GM19043 (cell line): ENCODE measurements around the gene DOCK8.
A peak's percentile ranks its signal among the peaks of the same experiment; 100 is the strongest.

ENCODE experiments used
- ATAC-seq: cut with Tn5 transposase; IDR thresholded peaks from one replicate; pipeline ENCODE4 v1.9.1; 2021; ENCODE audit warnings: low read depth; ENCODE audit not compliant: unreplicated experiment

The DOCK8 gene

DNA sequence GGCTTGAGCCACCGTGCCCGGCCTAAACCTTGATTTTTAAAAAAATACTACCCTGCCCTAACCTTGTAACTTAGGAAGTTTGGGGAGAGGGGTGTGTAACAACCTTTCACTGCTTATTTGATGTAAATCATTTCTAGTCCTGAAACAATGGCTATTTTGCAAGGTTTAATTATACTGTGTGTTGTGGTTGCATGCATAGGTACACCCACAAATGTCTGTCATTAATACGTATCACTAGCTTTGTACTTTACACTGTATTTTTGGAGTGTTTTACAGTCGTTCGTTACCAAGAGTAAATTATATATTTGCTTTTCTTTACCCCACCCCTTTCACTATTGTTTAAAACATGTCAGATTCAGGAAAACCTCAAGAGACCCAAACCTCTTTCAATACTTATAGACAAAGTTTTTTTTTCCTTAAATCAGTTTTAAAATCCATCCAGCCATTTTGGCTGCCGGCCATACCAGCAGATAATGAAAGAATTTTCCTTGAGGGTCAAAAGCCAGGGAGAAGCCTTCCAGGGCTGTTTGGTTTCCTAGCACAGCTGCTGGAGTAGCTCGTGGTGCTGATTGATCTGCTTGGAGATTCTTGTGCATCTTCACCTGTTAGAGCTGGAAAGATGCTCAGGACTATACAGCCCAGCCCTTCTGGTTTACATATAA lies 50.7 kb downstream of the DOCK8 start:
- ATAC-seq, result no peak

DNA sequence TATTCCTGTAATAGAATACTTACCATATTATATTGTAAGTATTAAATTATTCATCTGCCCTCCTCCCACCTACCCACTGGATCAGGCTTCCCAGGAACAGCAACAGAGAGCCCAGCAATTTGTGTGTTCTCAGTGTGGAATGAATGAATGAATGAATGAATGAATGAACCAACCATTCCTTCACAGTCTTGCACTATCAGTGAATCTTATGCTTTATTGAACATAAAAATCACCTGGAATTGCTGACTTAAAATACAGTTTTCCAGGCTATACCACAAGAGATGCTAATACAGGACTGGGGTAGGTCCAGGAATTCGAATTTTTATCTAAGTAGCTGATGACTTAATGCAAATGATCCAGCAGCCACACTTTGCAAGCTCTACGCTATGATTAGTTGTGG lies 51.6 kb downstream of the DOCK8 start:
- no peak for ATAC-seq

DNA sequence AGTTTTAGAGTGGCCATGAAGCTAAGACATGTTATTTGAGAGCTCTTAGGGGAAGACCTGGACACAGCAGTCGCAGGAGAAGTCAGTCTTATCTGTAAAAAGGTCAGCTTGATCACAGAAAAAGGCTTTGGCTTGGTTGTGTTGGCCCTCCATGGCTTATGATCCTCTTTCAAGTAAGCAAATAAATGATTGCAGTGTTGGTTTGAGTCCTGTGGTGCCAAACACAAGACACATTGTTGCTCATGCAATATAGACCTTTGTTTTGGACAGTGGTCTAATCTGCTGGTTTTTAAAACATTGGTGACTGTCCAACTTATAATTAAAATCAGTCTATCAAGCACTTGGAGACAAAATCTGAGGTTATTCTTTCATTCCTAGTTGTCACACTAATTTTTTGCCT lies 54.0 kb downstream of the DOCK8 start:
- ATAC-seq, result no peak

DNA sequence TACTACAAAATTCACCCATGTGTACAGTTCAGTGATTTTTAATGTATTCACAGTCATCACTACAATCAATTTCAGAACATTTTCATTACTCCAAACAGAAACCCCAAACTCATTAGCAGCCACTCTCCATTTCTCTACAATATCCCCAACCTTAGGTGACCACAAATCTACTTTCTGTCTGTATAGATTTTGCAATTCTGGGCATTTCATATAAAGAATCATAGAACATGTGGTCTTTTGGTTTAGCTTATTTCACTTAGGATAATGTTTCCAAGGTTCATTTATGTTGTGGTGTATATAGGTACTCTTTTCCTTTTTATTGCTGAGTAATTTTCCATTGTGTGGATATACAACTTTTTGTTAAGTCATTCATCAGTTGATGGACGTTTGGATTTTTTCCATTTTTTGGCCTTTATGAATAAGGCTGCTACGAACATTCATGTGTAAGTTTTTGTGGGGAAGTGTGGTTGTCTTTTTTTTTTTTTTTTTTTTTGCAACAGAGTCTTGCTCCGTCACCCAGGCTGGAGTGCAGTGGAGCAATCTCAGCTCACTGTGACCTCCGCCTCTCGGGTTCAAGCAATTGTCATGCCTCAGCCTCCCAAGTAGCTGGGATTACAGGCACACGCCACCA lies 54.5 kb downstream of the DOCK8 start:
- no peak for ATAC-seq

DNA sequence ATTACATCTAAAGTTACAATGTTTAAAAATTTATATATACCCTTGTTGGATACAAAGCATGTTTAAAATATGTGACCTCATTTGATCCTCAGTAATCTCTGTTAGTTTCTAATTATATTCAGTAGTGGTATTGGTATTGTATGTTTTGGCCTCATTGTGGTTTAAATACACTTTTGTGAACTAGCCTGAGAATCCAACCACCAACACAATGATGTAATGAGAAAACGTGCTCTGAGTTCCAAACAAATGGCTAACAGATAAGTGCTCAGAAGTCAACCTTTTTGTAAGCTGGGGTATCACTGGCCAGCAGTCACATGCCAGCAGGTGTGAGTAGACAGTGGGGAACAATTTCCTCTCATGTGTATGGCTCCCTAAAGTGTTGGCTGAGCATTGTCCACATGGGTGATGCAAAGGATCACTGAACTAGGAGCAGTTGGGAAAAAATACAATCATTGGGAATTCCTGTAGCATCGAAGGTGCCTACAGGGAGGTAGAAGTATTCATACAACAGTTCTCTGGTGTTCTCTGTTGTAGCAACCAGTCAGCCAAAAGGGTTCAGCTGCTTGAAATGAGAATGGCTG lies 56.1 kb downstream of the DOCK8 start:
- no peak for ATAC-seq

DNA sequence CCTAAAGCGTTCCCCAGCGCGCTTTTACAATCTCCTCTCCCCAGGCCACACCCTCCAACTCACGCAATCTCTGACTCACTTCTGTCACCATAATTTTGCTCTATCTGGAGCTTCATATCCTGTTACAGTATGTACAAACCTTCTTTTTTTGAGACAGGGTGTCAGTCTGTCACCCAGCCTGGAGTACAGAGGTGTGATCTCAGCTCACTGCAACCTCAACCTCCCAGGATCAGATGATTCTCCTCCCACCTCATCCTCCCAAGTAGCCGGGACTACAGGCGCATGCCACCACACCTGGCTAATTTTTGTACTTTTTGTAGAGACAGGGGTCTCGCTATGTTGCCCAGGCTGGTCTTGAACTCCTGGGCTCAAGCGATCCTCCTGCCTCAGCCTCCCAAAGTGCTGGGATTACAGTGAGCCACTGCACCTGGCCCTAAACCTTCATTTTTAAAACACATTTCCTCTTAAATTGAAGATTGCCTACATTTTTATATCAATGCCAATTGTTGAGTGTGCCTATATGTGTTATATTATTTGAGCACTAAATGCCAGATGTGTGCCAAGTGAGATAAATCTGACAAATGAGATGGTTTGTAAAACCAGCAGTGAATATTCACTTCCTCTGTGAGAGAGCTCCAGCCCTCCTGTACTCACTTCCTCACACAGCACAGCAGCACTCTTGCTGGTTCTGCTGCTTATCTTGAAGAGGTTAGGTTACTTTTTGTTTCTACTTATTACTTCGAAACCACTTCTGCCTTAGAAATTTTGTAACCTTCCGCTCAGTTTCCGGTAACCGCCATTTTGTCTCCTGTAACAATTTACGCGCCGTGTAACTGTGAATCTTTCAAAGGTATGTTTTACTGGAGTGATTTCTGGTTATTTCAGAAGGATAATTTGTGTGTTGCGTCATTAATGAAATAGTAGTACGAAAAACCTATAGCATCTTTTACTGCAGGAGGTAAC lies 57.9 kb downstream of the DOCK8 start:
- peak; percentile 97 for ATAC-seq

DNA sequence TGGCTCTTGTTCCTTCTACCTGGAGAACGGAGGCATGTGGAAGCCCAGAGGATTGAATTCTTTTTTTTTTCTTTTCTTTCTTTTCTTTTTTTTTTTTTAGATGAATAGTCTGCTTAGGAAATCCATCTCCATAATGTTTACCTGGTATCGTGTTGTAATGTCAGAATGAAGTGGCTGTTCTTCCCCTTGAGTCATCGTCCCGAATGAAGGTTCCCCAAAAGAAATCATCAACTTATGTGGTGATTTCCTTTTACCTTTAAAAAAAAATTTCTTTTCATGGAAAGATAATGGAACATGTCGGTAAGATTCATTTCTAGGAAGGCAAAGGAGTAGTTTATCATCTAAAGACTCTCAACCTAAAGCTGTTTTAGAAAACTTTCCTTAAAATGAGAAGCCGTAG lies 59.7 kb downstream of the DOCK8 start:
- ATAC-seq, result no peak

DNA sequence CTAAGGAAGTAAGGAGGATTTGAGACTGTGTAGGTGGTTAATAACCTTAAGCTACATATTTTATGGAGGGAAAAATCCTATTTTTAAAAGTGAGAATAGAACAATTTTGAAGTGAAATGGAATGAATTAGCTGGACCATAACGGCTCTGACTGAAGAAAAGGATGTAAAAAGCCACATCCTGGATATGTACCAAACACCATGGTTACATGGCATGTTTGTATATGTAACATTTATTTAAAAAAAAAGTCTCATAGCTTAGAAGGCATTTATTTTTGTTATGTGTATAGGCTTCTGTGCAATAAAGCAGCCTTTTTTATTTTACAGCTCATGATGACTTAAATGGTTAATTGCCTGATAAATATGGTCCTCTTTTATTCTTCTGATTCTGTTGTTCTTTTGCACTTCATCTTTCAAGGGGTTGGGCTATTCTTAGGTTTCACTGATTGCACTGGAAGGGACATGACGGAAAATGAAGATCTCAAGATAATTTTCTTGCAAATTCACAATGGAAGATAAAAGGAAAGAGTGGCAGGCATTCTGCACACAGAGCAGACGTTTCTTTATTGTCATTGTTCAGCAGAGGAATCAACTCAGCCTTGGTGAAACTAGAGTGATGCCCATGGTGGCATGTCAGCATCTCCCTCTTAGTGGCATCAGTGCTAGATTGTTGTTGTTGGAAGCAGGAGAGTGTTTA lies 63.1 kb downstream of the DOCK8 start:
- ATAC-seq, result no peak

DNA sequence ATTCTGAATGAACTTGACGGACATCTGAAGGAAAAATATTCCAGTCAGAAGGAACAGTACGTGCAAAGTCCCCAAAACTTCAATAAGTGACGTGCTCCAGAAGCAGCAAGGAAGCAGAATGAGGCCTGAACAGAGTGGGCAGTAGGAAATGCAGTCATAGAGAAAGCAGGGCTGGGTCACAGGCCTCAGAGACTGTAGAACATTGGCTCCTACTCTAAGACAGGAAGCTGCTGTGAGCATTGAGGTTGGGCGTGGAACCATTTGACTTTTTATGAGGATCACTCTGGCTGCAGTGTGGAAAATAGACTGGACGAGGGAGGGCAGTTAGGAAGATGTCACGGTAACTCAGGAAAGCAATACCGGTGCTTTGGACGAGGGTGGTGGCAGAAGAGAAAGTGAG lies 64.0 kb downstream of the DOCK8 start:
- no peak for ATAC-seq

DNA sequence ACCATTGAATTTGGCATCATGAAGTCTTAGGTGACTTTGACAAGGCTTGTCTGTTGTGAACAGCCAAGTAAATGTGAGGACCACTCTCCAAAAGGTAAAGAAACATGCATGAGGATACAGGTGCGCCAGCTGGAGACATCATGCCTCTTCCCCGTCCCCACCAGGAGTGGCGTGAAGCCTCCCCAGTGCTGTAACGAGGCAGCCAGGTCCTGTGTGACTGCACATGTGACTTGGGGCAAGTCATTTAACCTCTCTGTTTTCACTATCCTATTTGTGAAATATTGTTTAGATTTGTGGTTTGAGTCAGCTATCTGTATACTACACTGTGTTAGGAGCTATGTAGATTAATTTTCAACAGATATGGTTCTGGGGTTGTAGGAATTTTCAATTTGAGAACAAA lies 65.0 kb downstream of the DOCK8 start:
- ATAC-seq, result no peak

DNA sequence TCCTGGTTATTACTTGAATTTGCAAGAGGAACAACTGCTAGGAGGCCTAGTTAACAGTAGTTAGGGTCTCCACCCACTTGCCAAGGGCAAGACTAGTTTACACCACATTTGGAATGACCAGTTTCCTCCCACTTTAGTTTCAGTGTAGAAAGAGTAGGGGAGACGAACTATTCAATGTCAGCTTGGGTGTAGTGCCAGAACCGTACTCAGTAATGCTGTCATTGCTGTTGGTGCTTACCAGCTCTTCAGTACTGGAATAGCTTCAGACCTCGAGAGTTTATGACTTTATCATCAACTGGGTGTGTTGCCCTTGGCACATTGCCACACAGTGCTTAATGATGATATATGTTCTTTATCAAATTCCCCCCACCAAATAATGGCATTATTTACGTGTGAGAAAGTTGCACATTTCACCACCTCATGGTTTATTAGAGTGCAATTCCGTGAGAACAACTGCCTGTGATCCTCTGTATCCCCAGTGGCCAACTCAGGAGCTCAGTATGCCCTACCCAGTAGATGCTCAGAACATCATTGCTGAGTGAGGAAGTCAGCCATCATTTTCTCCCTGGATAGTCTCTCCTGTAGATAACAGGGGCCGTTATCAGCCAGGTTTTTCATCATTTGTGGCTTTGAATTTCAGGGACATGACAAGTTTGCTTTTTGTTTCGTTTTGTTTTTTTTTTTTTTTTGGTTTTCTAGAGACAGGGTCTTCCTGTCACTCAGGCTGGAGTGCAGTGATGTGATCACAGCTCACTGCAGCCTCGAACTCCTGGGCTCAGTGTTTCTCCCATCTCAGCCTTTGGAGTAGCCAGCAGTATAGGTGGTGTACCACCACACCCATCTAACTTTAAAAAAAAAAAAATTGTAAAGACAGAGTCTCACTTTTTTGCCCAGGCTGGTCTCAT lies 67.3 kb downstream of the DOCK8 start:
- ATAC-seq, result no peak

DNA sequence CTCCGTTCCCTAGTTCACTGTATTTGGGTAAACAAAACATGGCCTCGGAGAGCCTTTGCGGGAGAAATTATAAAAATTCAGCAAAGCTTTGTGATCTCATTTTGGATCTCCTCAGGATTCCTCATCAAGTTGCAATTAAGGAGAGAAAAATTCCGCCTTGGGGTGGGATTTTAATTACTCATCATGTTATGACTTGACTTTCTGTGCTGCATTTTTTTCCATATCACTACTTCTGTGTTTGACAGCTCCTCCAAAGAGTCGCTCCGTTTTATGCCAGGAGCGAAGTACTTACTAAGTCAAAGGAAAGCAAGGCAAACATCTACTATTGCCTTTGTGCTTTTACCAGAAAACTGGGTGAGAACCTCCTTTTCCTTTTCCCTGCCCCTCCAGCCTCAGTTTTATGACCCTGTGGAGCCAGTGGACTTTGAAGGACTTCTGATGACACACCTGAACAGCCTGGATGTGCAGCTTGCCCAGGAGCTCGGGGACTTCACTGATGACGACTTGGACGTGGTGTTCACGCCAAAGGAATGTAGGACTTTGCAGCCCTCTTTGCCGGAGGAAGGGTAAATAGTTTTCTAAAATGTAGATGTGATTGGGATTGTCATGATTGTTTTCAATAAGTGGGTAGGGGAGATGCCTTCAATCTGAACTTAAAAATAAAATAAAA lies 71.5 kb downstream of the DOCK8 start:
- no peak for ATAC-seq

DNA sequence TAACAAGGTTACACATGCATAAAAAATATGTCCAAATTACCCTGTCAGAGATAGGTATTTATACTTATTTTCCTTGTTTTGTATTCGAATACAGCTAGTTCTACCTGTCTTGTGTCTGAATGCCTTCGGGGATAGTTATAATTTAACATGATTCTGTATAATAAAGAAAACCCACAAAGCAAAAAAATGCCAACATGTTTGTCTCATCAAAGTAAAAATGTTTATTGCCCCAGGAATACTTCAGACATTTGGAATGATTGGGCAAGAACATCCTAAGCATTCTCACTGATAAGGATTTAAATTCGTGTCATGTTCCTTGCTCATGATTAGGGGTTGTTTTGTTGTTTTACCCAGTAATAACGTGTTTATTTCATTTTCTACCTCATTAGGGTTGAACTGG lies 74.5 kb downstream of the DOCK8 start:
- ATAC-seq, result no peak

DNA sequence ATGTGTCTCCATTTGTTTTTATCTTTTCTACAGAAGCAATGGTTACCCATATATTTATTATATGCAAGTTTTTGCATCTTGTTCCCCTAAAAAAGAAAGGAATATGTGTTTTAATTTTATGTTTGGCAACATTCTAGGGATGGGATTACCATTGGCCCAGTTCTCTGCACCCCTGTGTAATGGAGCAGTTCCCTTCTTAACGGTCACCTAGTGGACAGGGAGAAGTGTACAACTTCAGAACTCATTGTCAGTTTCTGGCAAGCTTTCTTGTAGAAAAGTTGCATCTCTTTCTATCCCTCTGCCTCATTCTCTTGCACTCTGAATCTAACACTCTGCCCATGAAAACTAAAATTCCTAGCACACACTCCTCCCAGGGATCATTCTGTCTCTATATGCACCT lies 78.2 kb downstream of the DOCK8 start:
- no peak for ATAC-seq

DNA sequence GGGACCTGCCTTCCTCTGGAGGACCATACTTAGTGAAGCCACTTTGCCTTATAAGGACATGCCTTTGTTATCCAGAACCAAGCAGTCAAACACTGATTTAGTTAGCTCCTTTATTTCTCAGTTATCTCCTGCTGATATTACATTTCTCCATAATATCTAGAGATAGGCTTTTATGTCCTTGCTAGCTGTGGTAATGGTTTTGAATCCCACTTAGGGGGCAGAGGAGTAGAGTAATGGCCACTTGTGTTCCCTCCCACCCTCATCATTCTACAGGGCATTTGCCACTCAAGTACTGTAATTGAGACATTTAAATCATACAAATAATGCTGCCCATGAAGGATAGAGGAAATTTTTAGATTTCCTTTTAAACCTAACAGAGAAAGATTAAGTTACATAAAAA lies 80.9 kb downstream of the DOCK8 start:
- ATAC-seq, result no peak

DNA sequence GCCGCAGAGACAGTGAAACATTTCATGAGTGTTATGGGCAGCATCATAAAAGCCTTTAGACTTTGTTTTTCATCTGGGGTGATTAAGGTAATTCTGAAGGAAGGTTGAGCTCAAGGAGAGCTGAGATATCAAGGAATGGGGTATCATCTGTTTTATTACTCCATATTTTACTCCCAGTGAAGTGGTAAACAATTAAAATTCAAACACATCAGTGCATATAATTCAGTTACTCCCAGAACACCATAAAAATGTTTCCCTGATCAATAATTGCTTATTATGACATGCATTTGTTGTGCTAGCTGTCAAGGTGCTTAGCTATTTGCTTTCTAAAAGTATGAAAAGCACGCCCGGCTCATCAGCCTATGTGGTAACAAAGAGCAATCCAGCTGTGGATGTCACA lies 81.7 kb downstream of the DOCK8 start:
- ATAC-seq, result no peak

DNA sequence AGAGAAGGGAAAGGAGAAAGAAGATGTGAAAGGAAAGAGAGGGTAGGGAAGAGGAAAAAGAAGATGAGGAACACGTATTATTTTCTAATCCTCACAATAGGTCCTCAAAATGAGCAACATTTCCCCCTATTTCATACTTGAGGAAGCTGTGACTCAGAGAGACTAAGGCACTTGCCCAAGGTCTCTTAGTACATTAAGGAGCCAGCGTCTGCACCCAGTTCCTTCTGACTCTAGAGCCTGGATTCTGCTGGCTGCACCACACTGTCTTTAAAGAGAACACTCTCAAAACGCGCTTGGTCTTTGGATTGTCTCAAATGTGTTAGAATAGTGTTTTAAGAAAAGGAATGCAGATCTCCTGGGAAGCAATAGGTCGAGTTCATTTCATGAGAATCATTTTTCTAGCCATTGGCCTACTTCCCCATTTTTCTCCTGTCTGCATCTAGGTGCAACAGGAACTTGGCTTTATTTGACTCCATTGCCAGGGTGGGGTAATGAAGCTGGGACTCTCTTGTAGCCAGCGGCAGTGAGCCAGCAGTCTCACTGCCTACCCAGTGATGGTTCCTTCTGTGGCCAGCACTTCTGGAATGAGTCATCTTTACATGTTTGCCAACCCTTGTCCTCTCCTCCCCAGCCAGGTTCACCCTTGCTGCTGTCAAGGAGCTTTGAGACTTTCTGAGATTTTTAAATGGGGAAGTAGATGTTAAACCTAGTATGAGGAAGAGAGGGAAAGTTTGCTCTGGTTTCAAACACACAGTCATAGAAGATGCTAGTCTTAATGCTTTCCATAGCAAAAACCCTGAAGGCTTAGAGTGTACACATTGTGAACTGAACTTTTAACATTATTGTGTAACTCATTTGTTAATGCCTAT lies 82.7 kb downstream of the DOCK8 start:
- ATAC-seq, result peak; percentile 96

DNA sequence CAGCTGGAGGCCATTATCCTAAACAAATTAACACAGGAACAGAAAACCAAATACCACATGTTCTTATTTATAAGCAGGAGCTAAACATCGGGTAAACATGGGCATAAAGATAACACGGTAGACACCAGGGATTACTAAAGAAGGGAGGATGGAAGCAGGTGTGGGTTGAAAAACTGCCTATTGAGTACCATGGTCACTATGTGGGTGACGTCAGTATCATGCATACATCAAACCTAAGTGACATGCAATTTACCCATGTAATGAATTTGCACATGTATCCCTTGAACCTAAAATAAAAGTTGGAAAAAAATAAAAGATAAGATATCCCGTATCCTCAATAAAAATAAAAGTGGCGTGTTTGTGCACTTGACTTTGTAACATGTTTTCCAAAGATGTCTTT lies 88.8 kb downstream of the DOCK8 start:
- no peak for ATAC-seq
